Osteoblast (primary cell): ENCODE measurements around the gene PLEKHA7. TPM values are rescaled to one million over a fixed set of nuclear protein-coding genes. Genes with fewer than 3 reads are reported as not detected.

ENCODE experiments used
- DNase-seq: peaks from one replicate; pipeline ENCODE4 v3.0.0; 2011; ENCODE audit warnings: low spot score, mixed read lengths; ENCODE audit not compliant: insufficient read length; ENCODE audit errors: missing footprints
- H2AFZ ChIP-seq: 2 replicates; pipeline ENCODE4 v1.6.0; 2011; ENCODE audit warnings: mild to moderate bottlenecking, low read length
- H3K27ac ChIP-seq: 2 replicates; pipeline ENCODE4 v1.5.1; 2011; ENCODE audit warnings: mild to moderate bottlenecking, low read depth, low read length, moderate library complexity
- H3K27me3 ChIP-seq: 2 replicates; pipeline ENCODE4 v1.6.0; 2012; ENCODE audit warnings: mild to moderate bottlenecking, control low read depth, inconsistent platforms, low read length, moderate library complexity; ENCODE audit not compliant: insufficient read depth
- H3K36me3 ChIP-seq: 2 replicates; pipeline ENCODE4 v1.5.1; 2011; ENCODE audit warnings: mild to moderate bottlenecking, low read length, control low read depth, moderate library complexity; ENCODE audit not compliant: insufficient read depth
- H3K4me1 ChIP-seq: 2 replicates; pipeline ENCODE4 v1.5.1; 2011; ENCODE audit warnings: mild to moderate bottlenecking, low read length, control low read depth, moderate library complexity; ENCODE audit not compliant: insufficient read depth
- H3K4me2 ChIP-seq: 2 replicates; pipeline ENCODE4 v1.6.0; 2011; ENCODE audit warnings: mild to moderate bottlenecking, low read length; ENCODE audit not compliant: insufficient read depth
- H3K4me3 ChIP-seq: fragments of 200-600 bp; sonication (generic); 3 replicates; pipeline ENCODE4 v1.5.1; 2012; ENCODE audit warnings: mild to moderate bottlenecking, low read length, inconsistent platforms; ENCODE audit not compliant: insufficient read depth
- H3K79me2 ChIP-seq: 2 replicates; pipeline ENCODE4 v1.6.0; 2012; ENCODE audit warnings: mild to moderate bottlenecking, low read length, control low read depth, inconsistent platforms; ENCODE audit not compliant: insufficient read depth
- H3K9me3 ChIP-seq: 2 replicates; pipeline ENCODE4 v1.5.1; 2011; ENCODE audit warnings: low read depth, low read length, control low read depth
- H4K20me1 ChIP-seq: 2 replicates; pipeline ENCODE4 v1.6.0; 2012; ENCODE audit warnings: mild to moderate bottlenecking, low read length, control low read depth; ENCODE audit not compliant: insufficient read depth
- CTCF ChIP-seq: IDR thresholded peaks from 2 replicates; pipeline ENCODE4 v1.5.1; 2011; ENCODE audit warnings: mild to moderate bottlenecking, low read depth, low read length, moderate library complexity; ENCODE audit errors: extremely low read depth
- total RNA-seq: library from RNA; depleted of rRNA; stranded (reverse); fragments of >200 nt; gene quantifications from 2 replicates; pipeline ENCODE4 v1.2.3, GENCODE V29; 2012

Gene PLEKHA7
- total RNA-seq, 1 donor, result 1.1 TPM

- no peak overlapping the region for H3K27ac ChIP-seq
- H3K36me3 ChIP-seq, result no peaks in the 10 kb centered on the region
- no peaks in the 10 kb centered on the region for H4K20me1 ChIP-seq
- H3K4me2 ChIP-seq, result no peak overlapping the region
- no peak for TF ChIP-seq CTCF
- H3K4me1 ChIP-seq, result no peaks in the 10 kb centered on the region
- no peak for DNase-seq
- no peaks in the 10 kb centered on the region for H3K79me2 ChIP-seq
- no peak overlapping the region for H2AFZ ChIP-seq
- no peak overlapping the region for H3K4me3 ChIP-seq
- no peaks in the 10 kb centered on the region for H3K9me3 ChIP-seq
- H3K27me3 ChIP-seq, result no peaks in the 10 kb centered on the region
These were observed 179.8 kb downstream of the PLEKHA7 start for GRCh38 chr11:16834384-16834783.

- Histone ChIP-seq H3K4me1 (no peaks in the 10 kb centered on the region), H4K20me1 (no peaks in the 10 kb centered on the region), H3K36me3 (no peaks in the 10 kb centered on the region), H3K4me2 (no peak overlapping the region), H3K27me3 (no peaks in the 10 kb centered on the region), H3K79me2 (no peaks in the 10 kb centered on the region), H3K27ac (no peak overlapping the region), H2AFZ (no peak overlapping the region), H3K4me3 (no peak overlapping the region), H3K9me3 (no peaks in the 10 kb centered on the region)
- no peak for TF ChIP-seq CTCF
- DNase-seq, result no peak
These were observed 181.2 kb downstream of the PLEKHA7 start for GRCh38 chr11:16833026-16833425.

GRCh38 chr11:16832193-16832539 lies 182.0 kb downstream of the PLEKHA7 start:
- H3K9me3 ChIP-seq, result no peaks in the 10 kb centered on the region
- no peaks in the 10 kb centered on the region for H3K4me1 ChIP-seq
- H3K4me3 ChIP-seq, result no peak overlapping the region
- no peaks in the 10 kb centered on the region for H3K79me2 ChIP-seq
- H3K4me2 ChIP-seq, result no peak overlapping the region
- no peak for DNase-seq
- no peaks in the 10 kb centered on the region for H3K27me3 ChIP-seq
- H3K27ac ChIP-seq, result no peak overlapping the region
- no peaks in the 10 kb centered on the region for H4K20me1 ChIP-seq
- no peak for TF ChIP-seq CTCF
- no peaks in the 10 kb centered on the region for H3K36me3 ChIP-seq
- no peak overlapping the region for H2AFZ ChIP-seq

GRCh38 chr11:16831316-16832192 lies 182.7 kb downstream of the PLEKHA7 start:
- no peak overlapping the region for H2AFZ ChIP-seq
- H4K20me1 ChIP-seq, result no peaks in the 10 kb centered on the region
- no peak for DNase-seq
- H3K79me2 ChIP-seq, result no peaks in the 10 kb centered on the region
- H3K27me3 ChIP-seq, result no peaks in the 10 kb centered on the region
- no peak for TF ChIP-seq CTCF
- H3K27ac ChIP-seq, result no peak overlapping the region
- no peaks in the 10 kb centered on the region for H3K36me3 ChIP-seq
- no peak overlapping the region for H3K4me3 ChIP-seq
- no peaks in the 10 kb centered on the region for H3K9me3 ChIP-seq
- H3K4me1 ChIP-seq, result no peaks in the 10 kb centered on the region
- H3K4me2 ChIP-seq, result no peak overlapping the region
